CD4-positive, alpha-beta T cell treated with Interleukin-4 for 4 hours (primary cell): Measurements from ENCODE around the gene TEP1.
A peak's percentile ranks its signal among the peaks of the same experiment; 100 is the strongest.

Source experiments
- DNase-seq: peaks from one replicate; pipeline ENCODE4 v3.0.0-alpha.2; 2020

Gene TEP1

DNA sequence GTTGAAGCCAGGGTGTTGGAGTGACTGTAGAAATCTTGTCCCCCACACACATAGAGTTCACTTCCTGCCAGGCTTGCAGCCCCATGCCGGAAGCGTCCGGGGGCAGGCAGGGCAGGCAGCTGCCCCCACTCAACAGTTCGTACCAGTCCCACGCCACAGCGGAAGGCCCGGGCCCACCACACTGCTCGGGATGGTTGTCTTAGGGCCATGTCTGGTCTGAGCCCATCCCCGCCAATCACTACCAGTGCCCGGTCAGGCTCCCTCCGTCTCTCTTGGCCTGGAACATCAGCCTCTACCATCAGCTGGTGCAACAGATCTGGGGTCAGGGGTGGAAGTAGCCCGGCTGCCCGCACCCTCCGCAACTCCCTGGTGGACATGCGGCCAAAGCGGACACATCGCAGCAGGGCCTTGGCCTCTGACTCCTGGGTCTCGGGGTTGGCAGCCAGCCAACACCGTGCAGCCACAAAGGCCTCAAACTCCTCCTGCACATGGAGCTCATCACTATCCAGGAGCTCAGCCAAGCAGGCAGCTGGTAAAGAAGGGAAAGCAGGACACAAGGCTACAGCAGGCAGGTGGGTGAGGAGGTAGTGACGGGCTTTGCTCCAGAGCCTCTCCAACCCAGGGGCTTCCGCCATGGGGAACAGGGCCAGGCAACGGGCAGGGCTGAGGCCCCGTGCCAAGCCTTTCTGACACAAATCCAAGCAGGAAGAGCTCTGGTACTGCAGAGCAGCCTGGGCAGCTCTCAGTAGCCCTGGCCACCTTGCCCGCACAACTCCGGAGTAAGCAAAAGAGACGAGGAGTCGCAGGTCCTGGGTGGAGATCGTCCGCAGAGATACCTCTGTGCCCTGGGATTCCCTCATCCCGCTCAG, 16.7 kb upstream of the TEP1 start:
- no peak for DNase-seq

GRCh38 chr14:20428802-20429201, 15.5 kb upstream of the TEP1 start:
- DNase-seq = no peak

DNA sequence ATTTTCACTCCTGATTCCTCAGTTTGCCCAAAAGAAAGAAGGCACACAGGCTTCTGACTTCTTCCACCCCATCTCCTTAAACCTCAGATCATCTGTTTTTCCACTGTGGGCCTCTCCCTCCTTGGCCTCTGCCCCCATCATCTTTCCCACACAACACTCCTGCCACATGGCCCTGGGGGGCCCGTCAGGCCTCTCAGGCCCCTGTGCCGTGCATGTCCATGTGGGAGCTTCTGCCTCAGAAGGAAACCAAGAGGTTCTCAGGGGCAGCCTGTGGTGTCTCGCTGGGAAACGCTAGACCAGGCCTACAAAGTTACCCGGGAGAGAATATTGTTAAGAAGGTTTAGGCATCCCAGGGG, 14.7 kb upstream of the TEP1 start:
- no peak for DNase-seq

DNA sequence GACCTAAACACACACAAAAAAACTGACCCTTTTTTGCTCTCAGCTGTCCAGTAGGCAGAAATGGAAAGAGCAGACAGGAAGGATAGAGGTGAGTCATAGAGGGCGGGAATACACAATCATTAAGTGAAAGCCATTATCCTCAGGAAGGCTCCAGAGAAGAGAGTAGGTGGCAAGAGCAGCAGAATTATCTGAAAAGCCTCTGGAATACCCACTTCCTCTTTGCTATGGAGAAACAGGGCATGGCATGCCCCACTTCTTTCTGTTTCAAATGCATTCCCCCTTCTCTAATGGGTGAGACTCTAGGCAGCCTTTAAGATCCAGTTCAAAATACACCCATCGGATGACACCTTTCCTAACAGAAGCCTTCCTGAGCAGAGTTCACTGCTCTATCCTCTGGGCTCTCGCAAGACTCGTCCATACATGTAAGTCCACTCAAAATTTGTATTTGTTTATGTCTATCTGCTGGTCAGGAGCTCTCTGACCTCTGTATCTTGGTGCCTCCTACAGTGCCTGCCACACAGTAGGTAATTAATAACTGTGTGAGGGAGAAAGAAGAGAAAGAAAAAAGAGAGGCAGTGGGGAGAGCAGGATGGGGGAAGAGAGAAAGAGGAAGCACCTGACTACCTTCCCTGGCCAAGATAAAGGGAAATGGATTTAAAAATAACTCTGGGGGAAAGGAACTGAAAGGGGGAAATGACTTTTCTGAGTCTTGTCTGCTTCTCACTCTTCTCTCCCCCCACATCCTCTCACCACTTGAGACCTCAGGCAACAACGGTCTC, 14.1 kb upstream of the TEP1 start:
- DNase-seq = peak; percentile 6

GRCh38 chr14:20424851-20425250, 11.6 kb upstream of the TEP1 start:
- no peak for DNase-seq

- no peak for DNase-seq
Measured at GRCh38 chr14:20422886-20423285, 9.6 kb upstream of the TEP1 start.

GRCh38 chr14:20421267-20421666, 8.0 kb upstream of the TEP1 start:
- no peak for DNase-seq

GRCh38 chr14:20419419-20419818, 6.1 kb upstream of the TEP1 start:
- DNase-seq = no peak

DNA sequence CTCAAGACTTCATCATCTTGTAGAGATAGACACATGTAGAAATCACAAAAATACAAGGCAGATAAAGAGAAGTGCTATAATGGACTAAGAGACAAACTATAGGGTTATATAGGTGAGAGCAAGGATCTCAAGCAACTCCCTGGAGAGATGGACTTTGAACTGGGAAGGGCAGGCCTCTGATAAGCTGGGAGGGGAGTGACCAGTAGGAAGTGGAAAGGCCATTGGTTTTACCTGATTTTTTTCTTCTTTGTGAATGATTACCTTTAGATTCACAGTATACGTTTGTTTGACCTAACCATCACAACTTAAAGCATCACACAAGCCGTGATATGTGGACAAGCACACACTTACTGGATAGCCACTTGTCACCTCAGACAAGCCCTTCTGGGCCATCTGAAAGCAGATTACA, 5.2 kb upstream of the TEP1 start:
- no peak for DNase-seq

- no peak for DNase-seq
Measured at GRCh38 chr14:20417250-20418186, 4.2 kb upstream of the TEP1 start.

DNA sequence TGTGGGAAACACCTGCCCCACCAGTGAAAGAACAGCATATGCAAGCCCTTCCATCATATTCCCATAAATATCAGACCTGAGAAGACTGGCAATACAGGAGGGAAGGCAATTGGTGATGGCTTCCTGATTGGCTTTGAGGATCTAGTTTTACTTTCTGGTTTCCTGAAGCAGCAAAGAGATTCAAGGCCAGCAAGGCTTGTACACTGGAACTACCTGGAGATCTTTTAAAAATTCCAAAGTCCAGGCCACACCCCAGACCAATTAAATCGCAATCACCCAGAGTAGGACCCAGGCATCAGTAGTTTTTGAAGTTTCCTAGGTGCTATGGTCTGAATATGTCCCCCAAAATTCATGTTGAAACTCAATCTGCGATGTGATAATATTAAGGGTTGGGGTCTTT, 2.9 kb upstream of the TEP1 start:
- DNase-seq = no peak

- DNase-seq = peak; percentile 66
Measured at GRCh38 chr14:20415782-20416206, 2.5 kb upstream of the TEP1 start.

GRCh38 chr14:20413744-20414082, 412 bp upstream of the TEP1 start:
- peak; percentile 47 for DNase-seq

DNA sequence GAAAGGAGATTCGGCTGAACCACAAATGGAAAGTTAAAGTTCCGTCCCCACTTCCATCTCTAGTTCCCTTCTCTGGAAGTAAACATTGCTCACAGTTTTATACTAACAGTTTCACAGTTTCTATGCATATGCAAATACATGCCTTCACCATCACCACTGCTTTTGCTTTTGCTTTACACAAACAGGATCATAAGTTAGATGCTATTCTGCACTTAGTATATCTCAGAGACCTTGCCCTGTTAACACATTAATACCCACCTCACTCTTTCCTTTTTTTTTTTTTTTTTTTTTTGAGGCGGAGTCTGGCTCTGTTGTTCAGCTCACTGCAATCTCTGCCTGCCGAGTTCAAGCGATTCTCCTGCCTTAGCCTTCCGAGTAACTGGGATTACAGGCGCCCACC, 890 bp downstream of the TEP1 start:
- peak; percentile 44 for DNase-seq

- no peak for DNase-seq
Measured at GRCh38 chr14:20409226-20409625, 4.1 kb downstream of the TEP1 start.

- no peak for DNase-seq
Measured at GRCh38 chr14:20403521-20403920, 9.8 kb downstream of the TEP1 start.

- DNase-seq = peak; percentile 65
Measured at GRCh38 chr14:20400965-20401593, 12.2 kb downstream of the TEP1 start.

DNA sequence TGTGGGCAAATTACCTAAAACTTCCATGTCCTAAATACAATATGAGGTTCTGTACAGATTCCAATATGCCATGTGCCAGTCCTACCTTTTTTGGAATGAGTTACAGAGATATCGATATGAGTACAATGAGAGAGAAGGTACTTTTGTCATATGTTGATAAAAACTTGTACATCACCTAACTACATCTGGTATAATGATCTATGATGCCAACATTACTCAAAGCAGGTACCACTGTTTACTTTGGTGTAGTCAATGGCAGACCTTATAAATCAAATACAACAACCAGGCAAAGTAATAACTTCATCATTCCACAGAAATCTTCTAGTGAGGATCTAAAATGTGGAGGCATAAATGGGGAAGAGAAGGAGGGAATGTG, 12.7 kb downstream of the TEP1 start:
- DNase-seq = no peak

DNA sequence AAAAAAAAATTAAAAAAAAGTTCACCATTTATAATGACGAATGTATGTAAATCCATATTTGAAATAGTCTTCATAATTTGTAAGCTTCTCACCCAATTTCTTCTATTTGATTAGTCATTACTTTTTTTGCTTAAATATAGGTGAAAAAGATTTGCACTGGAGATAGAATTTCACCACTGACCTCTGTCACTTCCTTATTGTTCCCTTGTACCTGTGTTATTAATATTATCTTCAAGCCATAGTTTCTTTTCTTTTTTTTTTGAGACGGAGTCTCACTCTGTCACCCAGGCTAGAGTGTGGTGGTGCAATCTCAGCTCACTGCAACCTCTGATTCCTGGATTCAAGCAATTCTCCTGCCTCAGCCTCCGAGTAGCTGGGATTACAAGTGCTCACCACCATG, 15.8 kb downstream of the TEP1 start:
- no peak for DNase-seq

- no peak for DNase-seq
Measured at GRCh38 chr14:20391505-20391904, 21.8 kb downstream of the TEP1 start.

- DNase-seq = no peak
Measured at GRCh38 chr14:20388159-20388558, 25.1 kb downstream of the TEP1 start.

DNA sequence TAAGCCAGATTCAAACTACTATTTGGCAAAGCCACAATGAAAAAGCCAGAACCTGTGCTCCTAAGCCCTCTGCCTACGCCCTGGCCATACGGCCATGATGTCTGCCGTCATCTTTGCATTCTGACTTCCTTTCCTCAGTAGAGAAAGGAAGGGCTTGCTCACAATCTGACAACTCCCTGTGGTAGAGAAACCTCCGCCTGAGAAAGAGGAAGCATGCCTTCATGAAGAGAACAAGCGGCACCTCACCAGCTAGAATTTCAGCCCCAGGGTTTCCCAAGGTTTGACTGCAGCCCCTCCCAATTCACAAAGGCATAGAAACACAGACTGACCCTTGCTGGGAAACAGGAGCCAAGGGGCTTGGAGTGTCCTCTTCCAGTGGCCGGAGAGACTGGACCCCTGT, 25.7 kb downstream of the TEP1 start:
- DNase-seq = peak; percentile 10
